ENCODE data around the gene RAPGEF6.

Gene RAPGEF6

GRCh38 chr5:131589510-131590348, 45.3 kb downstream of the RAPGEF6 start:
- Histone ChIP-seq H3K27ac (replicated peaks) (no peak overlapping the region), H3K4me3 (replicated peaks; ENCODE audit: insufficient read depth, low read length) (no peak overlapping the region), H3K27me3 (ENCODE audit: insufficient read depth, poor library complexity, severe bottlenecking) (no peaks in the 10 kb centered on the region)
- TF ChIP-seq SPI1 (IDR thresholded peaks at IDR 0.05; ENCODE audit: borderline replicate concordance, low read depth): no peak
- TF ChIP-seq, protein P1, sequence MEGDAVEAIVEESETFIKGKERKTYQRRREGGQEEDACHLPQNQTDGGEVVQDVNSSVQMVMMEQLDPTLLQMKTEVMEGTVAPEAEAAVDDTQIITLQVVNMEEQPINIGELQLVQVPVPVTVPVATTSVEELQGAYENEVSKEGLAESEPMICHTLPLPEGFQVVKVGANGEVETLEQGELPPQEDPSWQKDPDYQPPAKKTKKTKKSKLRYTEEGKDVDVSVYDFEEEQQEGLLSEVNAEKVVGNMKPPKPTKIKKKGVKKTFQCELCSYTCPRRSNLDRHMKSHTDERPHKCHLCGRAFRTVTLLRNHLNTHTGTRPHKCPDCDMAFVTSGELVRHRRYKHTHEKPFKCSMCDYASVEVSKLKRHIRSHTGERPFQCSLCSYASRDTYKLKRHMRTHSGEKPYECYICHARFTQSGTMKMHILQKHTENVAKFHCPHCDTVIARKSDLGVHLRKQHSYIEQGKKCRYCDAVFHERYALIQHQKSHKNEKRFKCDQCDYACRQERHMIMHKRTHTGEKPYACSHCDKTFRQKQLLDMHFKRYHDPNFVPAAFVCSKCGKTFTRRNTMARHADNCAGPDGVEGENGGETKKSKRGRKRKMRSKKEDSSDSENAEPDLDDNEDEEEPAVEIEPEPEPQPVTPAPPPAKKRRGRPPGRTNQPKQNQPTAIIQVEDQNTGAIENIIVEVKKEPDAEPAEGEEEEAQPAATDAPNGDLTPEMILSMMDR (IDR thresholded peaks at IDR 0.05; ENCODE audit: insufficient read depth, low read length): peak; percentile 38
- DNase-seq (ENCODE audit: low read depth in 1 of 2, low spot score in 1 of 2): peak; percentile 3 to 4

DNA sequence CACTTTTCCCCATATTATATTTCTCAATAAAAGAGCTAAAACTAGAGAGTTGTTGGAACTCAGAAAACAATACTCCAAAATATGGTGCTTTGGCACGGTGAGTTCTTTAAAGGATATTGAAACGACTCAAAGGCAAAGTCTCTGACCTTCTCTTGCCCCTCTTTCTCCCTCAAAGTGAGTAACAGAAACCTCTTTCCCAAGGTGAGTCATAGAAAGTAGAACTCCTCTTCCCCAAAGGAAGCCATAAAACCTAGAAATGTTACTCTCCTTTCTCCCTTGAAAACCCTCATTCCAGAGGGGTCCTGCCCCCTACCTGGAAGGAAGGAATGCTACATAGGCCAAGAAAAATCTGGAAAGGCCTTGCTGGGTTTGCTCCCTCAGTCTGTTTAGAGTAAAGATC, 47.5 kb downstream of the RAPGEF6 start:
- TF ChIP-seq SPI1 (IDR thresholded peaks at IDR 0.05; ENCODE audit: borderline replicate concordance, low read depth) (no peak), GABPA (IDR thresholded peaks at IDR 0.05; ENCODE audit: low read depth) (no peak), POLR2AphosphoS5 (IDR thresholded peaks at IDR 0.05; ENCODE audit: low read depth) (no peak)
- TF ChIP-seq, protein P2, sequence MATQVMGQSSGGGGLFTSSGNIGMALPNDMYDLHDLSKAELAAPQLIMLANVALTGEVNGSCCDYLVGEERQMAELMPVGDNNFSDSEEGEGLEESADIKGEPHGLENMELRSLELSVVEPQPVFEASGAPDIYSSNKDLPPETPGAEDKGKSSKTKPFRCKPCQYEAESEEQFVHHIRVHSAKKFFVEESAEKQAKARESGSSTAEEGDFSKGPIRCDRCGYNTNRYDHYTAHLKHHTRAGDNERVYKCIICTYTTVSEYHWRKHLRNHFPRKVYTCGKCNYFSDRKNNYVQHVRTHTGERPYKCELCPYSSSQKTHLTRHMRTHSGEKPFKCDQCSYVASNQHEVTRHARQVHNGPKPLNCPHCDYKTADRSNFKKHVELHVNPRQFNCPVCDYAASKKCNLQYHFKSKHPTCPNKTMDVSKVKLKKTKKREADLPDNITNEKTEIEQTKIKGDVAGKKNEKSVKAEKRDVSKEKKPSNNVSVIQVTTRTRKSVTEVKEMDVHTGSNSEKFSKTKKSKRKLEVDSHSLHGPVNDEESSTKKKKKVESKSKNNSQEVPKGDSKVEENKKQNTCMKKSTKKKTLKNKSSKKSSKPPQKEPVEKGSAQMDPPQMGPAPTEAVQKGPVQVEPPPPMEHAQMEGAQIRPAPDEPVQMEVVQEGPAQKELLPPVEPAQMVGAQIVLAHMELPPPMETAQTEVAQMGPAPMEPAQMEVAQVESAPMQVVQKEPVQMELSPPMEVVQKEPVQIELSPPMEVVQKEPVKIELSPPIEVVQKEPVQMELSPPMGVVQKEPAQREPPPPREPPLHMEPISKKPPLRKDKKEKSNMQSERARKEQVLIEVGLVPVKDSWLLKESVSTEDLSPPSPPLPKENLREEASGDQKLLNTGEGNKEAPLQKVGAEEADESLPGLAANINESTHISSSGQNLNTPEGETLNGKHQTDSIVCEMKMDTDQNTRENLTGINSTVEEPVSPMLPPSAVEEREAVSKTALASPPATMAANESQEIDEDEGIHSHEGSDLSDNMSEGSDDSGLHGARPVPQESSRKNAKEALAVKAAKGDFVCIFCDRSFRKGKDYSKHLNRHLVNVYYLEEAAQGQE (IDR thresholded peaks at IDR 0.05; ENCODE audit: insufficient replicate concordance, low read depth): no peak
- TF ChIP-seq, protein P1 (IDR thresholded peaks at IDR 0.05; ENCODE audit: insufficient read depth, low read length): no peak
- Histone ChIP-seq H3K4me3 (replicated peaks; ENCODE audit: insufficient read depth, low read length) (no peak overlapping the region), H3K27ac (replicated peaks) (no peak overlapping the region), H3K27me3 (ENCODE audit: insufficient read depth, poor library complexity, severe bottlenecking) (no peaks in the 10 kb centered on the region)
- DNase-seq (ENCODE audit: low read depth in 1 of 2, low spot score in 1 of 2): no peak

DNA sequence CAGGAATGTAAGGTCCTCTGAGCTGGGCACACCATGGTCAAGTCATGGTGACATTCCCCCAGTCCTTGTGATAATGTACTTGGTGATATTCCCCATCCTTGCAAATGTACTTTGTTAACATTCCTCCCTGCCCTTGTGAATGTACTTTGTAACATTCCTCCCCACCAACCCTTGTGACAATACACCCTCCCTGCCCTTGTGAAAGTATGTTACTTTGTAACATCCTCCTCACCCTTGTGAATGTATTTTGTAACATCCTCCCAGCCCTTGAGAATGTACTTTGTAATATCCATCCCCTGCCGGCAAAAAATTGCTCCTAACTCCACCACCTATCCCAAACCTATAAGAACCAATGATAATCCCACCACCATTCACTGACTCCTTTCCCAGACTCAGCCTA, 53.3 kb downstream of the RAPGEF6 start:
- H3K4me3 ChIP-seq (replicated peaks; ENCODE audit: insufficient read depth, low read length): no peak overlapping the region
- TF ChIP-seq, protein P1 (IDR thresholded peaks at IDR 0.05; ENCODE audit: insufficient read depth, low read length): no peak
- TF ChIP-seq, protein P2 (IDR thresholded peaks at IDR 0.05; ENCODE audit: insufficient replicate concordance, low read depth): no peak
- TF ChIP-seq GABPA (IDR thresholded peaks at IDR 0.05; ENCODE audit: low read depth) (no peak), SPI1 (IDR thresholded peaks at IDR 0.05; ENCODE audit: borderline replicate concordance, low read depth) (no peak), POLR2AphosphoS5 (IDR thresholded peaks at IDR 0.05; ENCODE audit: low read depth) (no peak)
- peak in 1 of 2 experiments; percentile 27 for DNase-seq (ENCODE audit: low read depth in 1 of 2, low spot score in 1 of 2)
- H3K27me3 ChIP-seq (ENCODE audit: insufficient read depth, poor library complexity, severe bottlenecking): no peaks in the 10 kb centered on the region
- peak overlapping the region; percentile 16; the same call in 1 of the 2 replicates for H3K27ac ChIP-seq (replicated peaks)
